Colon (tissue), 2 donors: ENCODE data around the gene MICAL2.

Experiments
- FAIRE-seq: peaks from 2 replicates; lab custom pipeline; 2012; peaks lifted over from hg19 to GRCh38; lab: Jason Lieb, UNC
- donor health status: control.
- donor health status: control.

The MICAL2 gene

GRCh38 chr11:12156301-12157140 is 46.1 kb downstream of the MICAL2 start:
- no peak for FAIRE-seq

DNA sequence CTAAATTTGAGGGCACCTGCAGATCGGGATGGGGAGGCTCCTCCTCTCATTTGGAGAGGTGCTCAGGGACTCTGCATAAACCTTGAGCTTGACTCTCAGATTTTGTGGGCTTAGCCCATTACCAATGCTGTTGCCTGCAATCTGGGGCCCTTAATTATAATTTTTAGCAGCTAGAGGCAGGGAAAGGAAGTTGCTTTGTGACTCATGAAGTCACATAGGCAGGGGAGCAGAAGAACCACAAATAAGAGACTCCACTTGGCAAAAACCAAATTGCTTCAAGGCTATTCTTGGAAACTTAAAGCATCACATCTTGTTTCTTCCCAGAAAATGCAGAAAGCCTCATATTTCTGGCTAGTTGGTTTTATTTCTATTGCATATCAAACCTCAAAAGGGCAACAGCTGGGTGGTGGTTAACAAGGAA is 46.9 kb downstream of the MICAL2 start:
- no peak for FAIRE-seq

GRCh38 chr11:12158909-12159308 is 48.5 kb downstream of the MICAL2 start:
- FAIRE-seq: no peak

GRCh38 chr11:12159351-12160099 is 49.1 kb downstream of the MICAL2 start:
- FAIRE-seq: no peak

- no peak for FAIRE-seq
These were observed 49.8 kb downstream of the MICAL2 start for GRCh38 chr11:12160231-12160630.

DNA sequence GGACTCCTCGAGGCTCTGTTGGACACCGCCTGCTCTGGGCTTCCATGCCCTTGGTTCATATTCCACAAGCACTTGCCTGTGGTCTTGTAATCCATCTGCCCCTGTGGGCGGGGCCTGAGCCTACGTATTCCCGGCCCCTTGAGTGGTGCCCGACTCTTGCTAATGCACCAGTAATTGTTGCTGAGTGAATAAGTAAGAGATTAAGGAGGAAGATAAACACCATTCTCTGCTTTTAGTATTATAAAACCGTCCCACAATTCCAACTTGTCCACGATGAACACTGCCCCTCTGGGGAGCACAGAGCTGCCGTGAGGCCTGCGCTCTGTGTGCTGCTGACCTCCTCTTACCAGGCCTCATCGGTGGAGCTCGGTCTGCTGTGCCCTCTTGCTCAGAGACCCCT is 50.3 kb downstream of the MICAL2 start:
- FAIRE-seq: no peak

GRCh38 chr11:12161137-12161536 is 50.7 kb downstream of the MICAL2 start:
- no peak for FAIRE-seq

DNA sequence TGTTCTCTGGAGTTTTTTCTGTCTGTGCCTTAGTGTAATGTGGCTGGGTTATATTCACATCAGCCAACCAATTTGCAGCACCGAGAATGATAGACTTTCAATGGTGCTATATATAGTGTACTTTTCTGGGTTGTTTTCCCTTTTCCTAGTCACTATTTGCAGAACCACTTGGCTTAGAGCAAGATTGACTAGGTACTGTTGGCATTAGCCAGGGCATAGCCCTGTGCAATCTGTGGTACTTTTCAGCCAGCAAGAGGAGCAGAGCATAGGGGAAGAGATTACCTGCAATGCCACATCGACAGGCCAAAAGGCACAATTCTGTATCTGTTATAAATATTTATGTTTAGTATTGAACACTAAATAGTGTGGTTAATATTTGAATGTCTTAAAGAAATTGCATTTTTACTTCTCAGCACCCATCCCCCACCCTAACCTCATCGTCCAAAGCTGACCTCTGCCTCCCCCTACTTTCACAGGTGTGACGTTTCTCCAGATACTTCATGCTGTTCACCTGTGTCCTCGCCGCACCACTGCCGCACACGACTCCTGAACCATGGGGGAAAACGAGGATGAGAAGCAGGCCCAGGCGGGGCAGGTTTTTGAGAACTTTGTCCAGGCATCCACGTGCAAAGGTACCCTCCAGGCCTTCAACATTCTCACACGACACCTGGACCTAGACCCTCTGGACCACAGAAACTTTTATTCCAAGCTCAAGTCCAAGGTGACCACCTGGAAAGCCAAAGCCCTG is 51.4 kb downstream of the MICAL2 start:
- FAIRE-seq: no peak

GRCh38 chr11:12162652-12163051 is 52.3 kb downstream of the MICAL2 start:
- FAIRE-seq: no peak

DNA sequence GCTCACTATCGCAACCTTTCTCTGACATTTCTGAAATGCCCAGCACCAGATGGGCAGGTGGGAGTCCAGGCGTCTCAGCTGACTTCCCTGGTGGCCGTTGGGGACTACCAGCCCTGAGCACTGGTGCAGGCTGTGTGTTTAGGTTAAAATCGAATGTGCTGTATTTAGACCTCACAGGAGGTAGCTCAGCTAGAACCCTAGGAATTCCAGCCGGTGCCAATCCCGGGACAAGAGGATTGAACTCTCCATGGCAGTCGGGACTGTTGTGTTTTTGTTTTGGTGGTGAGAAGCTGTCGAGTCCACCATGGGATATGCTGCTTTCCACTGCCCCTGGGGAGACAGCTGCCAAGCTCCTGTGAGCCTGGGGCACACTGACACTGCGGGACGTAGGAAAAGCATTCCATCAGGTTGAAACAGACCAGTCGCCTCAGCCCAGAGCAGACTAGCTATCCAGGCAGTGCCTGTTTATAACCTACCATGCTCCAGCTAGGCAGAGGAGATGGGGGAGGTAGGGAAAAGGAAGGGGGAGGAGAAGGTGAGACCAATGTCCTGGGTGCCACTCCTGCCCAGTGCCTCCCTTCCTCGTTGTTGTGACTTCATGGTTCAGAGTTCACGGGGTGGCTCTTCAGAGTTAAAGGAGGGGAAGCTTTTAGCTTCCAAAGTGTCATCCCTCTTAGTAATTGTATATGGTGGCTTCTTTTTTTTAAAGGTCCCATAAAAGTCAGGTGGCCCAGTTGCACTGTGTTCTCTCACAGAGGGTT is 53.0 kb downstream of the MICAL2 start:
- FAIRE-seq: no peak

DNA sequence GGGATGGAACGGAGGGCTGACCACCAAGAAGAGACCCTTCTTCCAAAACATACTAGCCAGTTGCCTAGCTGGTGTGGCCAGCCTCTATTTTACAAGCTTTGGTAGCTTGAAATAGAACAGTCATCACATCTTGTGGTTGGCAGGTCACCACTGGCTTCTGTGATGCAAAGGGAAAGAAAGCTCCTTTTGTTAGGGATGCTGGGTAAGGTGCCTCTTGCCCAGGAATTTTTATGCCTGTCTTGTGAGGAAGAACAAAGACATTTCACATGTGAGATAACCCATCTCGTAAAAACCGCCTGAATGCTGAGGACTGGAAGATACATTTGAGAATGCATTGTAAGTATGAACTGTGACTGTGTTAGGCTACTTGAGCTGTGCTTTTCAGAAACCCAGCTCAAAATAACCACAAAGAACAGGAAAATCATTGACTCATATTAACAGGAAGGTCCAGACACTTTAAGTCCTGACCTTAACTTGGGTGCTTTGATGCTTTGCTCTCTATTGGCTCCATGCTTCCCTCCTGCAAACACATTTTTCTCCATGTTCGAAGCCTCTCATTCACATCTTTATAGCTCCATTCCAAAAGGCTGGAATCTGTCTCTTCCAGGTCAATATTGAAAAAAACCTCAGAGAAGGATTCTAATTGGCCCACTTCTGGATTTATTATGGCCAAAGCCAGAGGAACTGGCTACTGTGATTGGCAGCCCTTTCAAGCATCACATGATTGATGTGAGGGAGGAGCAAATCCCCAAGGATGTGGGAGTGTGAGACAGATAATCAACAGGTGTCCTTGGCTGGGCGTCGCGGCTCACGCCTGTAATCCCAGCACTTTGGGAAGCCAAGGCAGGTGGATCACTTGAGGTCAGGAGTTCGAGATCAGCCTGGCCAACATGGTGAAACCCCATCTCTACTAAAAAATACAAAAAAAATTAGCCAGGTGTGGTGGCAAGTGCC is 53.9 kb downstream of the MICAL2 start:
- no peak for FAIRE-seq

- no peak for FAIRE-seq
These were observed 55.0 kb downstream of the MICAL2 start for GRCh38 chr11:12165237-12165875.

DNA sequence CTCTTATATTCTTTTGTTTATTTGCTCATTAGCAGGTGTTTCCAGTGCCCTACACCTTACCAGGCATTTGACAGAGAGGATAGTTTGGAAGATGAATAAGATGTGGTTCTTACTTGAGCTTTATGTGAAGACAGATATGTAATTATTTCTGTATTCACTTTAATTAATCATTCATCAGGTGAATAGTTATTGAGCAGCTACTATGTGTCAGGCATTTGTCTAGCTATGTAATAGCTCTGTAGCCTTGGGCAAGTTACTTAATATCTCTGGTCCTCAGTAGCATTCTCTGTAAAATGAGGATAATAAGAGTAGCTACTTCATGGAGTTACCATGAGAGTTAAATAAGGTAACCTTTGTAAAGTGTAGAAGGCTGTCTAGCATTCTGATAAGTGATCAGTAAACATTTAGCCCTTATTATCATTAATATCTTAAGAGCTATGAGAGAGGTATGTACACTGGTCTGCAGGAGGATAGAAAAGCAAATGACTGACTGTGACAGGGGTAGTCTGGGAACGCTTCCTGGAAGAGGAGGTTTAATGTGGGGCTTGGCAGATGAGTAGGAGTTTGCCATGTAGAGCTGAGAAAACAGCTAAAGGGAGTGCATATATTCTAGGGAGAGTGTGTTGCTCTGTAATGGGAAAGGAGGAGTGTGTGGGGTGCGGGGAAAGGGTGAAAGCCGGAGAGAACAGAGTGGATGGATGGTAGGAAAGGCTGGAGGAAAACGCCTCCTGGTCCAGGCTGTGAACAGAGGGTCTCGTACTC is 56.1 kb downstream of the MICAL2 start:
- no peak for FAIRE-seq

GRCh38 chr11:12167061-12168000 is 56.9 kb downstream of the MICAL2 start:
- FAIRE-seq: no peak

DNA sequence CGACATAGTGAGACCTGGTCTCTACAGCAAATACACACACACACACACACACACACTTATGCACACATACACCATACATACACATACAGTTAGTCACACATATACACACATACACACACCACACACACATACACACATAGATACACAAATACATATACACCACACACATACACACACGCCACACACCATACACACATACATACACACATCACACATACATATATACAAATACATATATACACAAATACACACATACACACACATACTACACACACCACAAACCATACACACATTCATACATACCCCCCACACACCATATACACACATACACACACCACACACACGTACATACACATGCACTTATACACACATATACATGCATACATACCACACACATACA is 57.7 kb downstream of the MICAL2 start:
- FAIRE-seq: no peak

GRCh38 chr11:12169822-12170221 is 59.4 kb downstream of the MICAL2 start:
- FAIRE-seq: no peak

DNA sequence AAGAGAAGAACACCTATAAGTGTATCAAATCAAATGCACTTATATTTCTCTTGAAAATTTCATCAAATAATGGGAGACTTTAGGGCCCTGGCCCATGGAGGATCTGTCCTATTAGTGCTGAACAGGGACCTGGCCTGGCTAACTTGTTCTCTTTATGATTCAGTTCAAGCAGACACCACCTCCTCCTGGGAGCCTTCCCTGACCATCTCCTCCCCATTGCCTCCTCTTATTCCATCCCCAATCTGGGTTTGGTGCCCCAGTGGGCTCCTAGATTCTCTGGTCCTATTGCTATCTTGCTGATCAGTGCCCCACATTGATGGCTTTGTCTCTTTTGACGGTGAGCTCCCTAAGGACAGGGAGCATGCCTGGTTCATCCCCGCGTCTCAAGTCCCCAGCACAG is 60.1 kb downstream of the MICAL2 start:
- FAIRE-seq: no peak

DNA sequence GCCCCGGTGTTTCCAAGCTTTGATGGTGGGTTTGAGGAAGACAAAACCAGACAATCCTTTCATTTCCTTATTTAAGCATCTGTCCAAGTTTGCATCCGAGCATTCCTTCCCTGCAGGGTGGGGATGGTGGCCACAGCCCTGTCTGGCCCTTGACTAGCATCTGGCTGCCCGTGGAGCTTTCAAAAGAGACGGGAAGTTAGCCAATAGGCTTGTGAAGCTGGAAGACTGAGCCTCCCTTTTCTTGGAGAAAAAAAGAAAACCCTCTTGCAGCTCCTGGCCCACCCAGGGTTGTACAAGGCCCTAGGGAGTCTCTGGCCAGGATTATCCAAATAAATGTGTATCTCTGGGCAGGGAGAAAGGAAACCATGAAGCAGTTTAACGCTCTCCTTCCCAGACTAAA is 60.6 kb downstream of the MICAL2 start:
- no peak for FAIRE-seq
